OCI-LY7 (cell line): ENCODE measurements around the gene LARGE1.

Source experiments
- CTCF ChIP-seq: fragments of 200-600 bp; sonication (generic); conservative IDR thresholded peaks from 2 replicates; pipeline ENCODE4 v1.5.1; 2014; ENCODE audit warnings: mild to moderate bottlenecking, antibody characterized with exemption, low read length, moderate library complexity, mixed read lengths
- EZH2phosphoT487 ChIP-seq: fragments of 200-600 bp; sonication (generic); IDR thresholded peaks from 2 replicates; pipeline ENCODE4 v1.6.1; 2018; ENCODE audit warnings: low read depth, borderline replicate concordance, mild to moderate bottlenecking, mixed run types, antibody characterized with exemption, low read length, moderate library complexity, mixed read lengths

- no peak for TF ChIP-seq EZH2phosphoT487
- no peak for TF ChIP-seq CTCF
Observed at GRCh38 chr22:33470456-33470855, 449.8 kb downstream of the LARGE1 start.
